ENCODE results near the gene GCN1.

DNA sequence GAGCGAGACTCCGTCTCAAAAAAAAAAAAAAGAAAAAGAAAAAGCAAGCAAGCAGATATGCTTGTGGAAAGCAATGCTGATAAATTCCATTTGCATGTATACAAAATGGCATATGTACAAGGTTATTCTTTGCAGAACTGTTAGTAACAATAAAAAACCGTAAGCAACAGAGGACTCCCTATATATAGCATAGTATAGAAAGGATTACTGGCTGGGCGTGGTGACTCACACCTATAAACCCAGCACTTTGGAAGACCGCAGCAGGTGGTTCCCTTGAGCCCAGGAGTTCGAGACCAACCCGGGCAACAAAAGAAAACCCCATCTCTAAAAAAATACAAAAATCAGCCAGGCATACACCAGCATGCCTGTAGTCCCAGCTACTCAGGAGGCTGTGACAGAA, 13.5 kb downstream of the GCN1 start:
- no peak for TF ChIP-seq CTCF (conservative IDR thresholded peaks at IDR 0.05; ENCODE audit: low read depth, low read length)
- TF ChIP-seq EZH2 (IDR thresholded peaks at IDR 0.05; ENCODE audit: low read length, unreplicated experiment): no peak
- no peak for TF ChIP-seq EZH2phosphoT487 (IDR thresholded peaks at IDR 0.05; ENCODE audit: borderline replicate concordance, low read length)

All from PC-3 (cell line).